SK-N-SH (cell line): ENCODE data around the gene KRT3. TPM values are rescaled to one million over a fixed set of nuclear protein-coding genes. Genes with fewer than 3 reads are reported as not detected.

Source experiments
- CTCF ChIA-PET: fragments of 300-600, 350-600 bp; formaldehyde crosslinking; extraction: SDS; loops from one replicate; lab custom pipeline; 2021; lab: Yijun Ruan, JAX
- POLR2A ChIA-PET: fragments of 350-600 bp; sonication (Branson Sonifier 250); formaldehyde crosslinking; extraction: SDS; loops from one replicate; lab custom pipeline; 2020; ENCODE audit warnings: antibody characterized with exemption, inconsistent platforms; lab: Yijun Ruan, JAX
- DNase-seq: peaks from one replicate; pipeline ENCODE4 v3.0.0; 2012
- H2AFZ ChIP-seq: fragments of 200-600 bp; sonication (generic); 2 replicates; pipeline ENCODE4 v1.8.1; 2016; ENCODE audit warnings: antibody characterized with exemption, mild to moderate bottlenecking, low read depth
- H3F3A ChIP-seq: fragments of 200-600 bp; sonication (generic); replicated peaks from 2 replicates; pipeline ENCODE3; 2016; ENCODE audit warnings: antibody characterized with exemption, mild to moderate bottlenecking; ENCODE audit not compliant: insufficient read depth
- H3K27ac ChIP-seq, 2 experiments: fragments of 200-500 bp in 1 of 2; fragments of 200-600 bp in 1 of 2; sonication (Bioruptor generic) in 1 of 2; sonication (generic), shearing (Covaris generic) in 1 of 2; 2 replicates each; pipeline versions ENCODE4 v1.5.1 to v1.6.1; 2014 to 2016; ENCODE audit warnings: low read depth in 2 of 2, inconsistent platforms in 1 of 2, low read length in 1 of 2, mild to moderate bottlenecking in 1 of 2, mixed read lengths in 1 of 2
- H3K27me3 ChIP-seq: fragments of 200-600 bp; sonication (generic), shearing (Covaris generic); 2 replicates; pipeline ENCODE4 v1.6.1; 2016; ENCODE audit warnings: mixed run types; ENCODE audit not compliant: insufficient read depth
- H3K36me3 ChIP-seq, 2 experiments: fragments of 200-500 bp in 1 of 2; fragments of 200-600 bp in 1 of 2; sonication (Bioruptor generic) in 1 of 2; sonication (generic) in 1 of 2; replicated peaks in 1 of 2; 2 replicates each; pipeline versions ENCODE3 to v1.5.1; 2014 to 2016; ENCODE audit warnings: low read length in 1 of 2, mild to moderate bottlenecking in 1 of 2; ENCODE audit not compliant: insufficient read depth in 2 of 2, control insufficient read depth in 1 of 2
- H3K4me1 ChIP-seq, 2 experiments: fragments of 200-500 bp in 1 of 2; fragments of 200-600 bp in 1 of 2; sonication (Bioruptor generic) in 1 of 2; sonication (generic), shearing (Covaris generic) in 1 of 2; 2 replicates each; pipeline versions ENCODE4 v1.5.1 to v1.6.1; 2014 to 2016; ENCODE audit warnings: low read depth in 1 of 2, low read length in 1 of 2, mixed run types in 1 of 2; ENCODE audit not compliant: insufficient read depth in 2 of 2, control insufficient read depth in 1 of 2
- H3K4me2 ChIP-seq: fragments of 200-600 bp; sonication (generic), shearing (Covaris generic); 2 replicates; pipeline ENCODE4 v1.6.1; 2017; ENCODE audit warnings: mixed run types
- H3K4me3 ChIP-seq, 2 experiments: fragments of 200-500 bp in 1 of 2; fragments of 200-600 bp in 1 of 2; sonication (Bioruptor generic) in 1 of 2; sonication (generic), shearing (Covaris generic) in 1 of 2; 2 replicates each; pipeline versions ENCODE4 v1.5.1 to v1.8.1; 2014 to 2016; ENCODE audit warnings: low read depth in 2 of 2, inconsistent platforms in 1 of 2, low read length in 1 of 2, mild to moderate bottlenecking in 1 of 2, mixed read lengths in 1 of 2, moderate library complexity in 1 of 2
- H3K79me2 ChIP-seq: fragments of 200-600 bp; sonication (generic); 2 replicates; pipeline ENCODE4 v1.8.1; 2017; ENCODE audit warnings: mild to moderate bottlenecking; ENCODE audit not compliant: insufficient read depth
- H3K9ac ChIP-seq: fragments of 200-600 bp; sonication (generic); 2 replicates; pipeline ENCODE4 v1.6.1; 2017; ENCODE audit warnings: mixed run types
- H3K9me2 ChIP-seq: fragments of 200-600 bp; sonication (generic); 2 replicates; pipeline ENCODE4 v1.6.1; 2017; ENCODE audit warnings: mixed run types
- H3K9me3 ChIP-seq: fragments of 200-600 bp; sonication (generic); 2 replicates; pipeline ENCODE4 v1.6.1; 2017; ENCODE audit warnings: mixed run types, mild to moderate bottlenecking, moderate library complexity
- H4K20me1 ChIP-seq: fragments of 200-600 bp; sonication (generic); 2 replicates; pipeline ENCODE4 v1.6.1; 2017; ENCODE audit warnings: mild to moderate bottlenecking, mixed run types; ENCODE audit not compliant: insufficient read depth
- CHD2 ChIP-seq: fragments of 150-350 bp; IDR thresholded peaks from 2 replicates; pipeline ENCODE4 v1.6.1; 2018; ENCODE audit warnings: low read length; ENCODE audit not compliant: partially characterized antibody
- EP300 ChIP-seq, 2 experiments: IDR thresholded peaks; 2 replicates each; pipeline versions ENCODE4 v1.4.0 to v1.6.1; 2012; ENCODE audit warnings: borderline replicate concordance in 1 of 2, low read depth in 1 of 2, low read length in 1 of 2
- EZH2phosphoT487 ChIP-seq: fragments of 200-600 bp; sonication (generic); IDR thresholded peaks from 2 replicates; pipeline ENCODE4 v1.6.1; 2017; ENCODE audit warnings: low read depth, mixed run types, mild to moderate bottlenecking, antibody characterized with exemption, moderate library complexity, borderline replicate concordance
- FOSL2 ChIP-seq: IDR thresholded peaks from 2 replicates; pipeline ENCODE4 v1.4.0; 2012; ENCODE audit warnings: low read depth, mild to moderate bottlenecking, moderate library complexity, borderline replicate concordance
- FOXJ3 ChIP-seq: sonication (generic); formaldehyde crosslinking; IDR thresholded peaks from 2 replicates; pipeline ENCODE4 v1.5.1; 2020; ENCODE audit warnings: mild to moderate bottlenecking, missing genetic modification reagents
- GATA2 ChIP-seq: sonication (generic); formaldehyde crosslinking; IDR thresholded peaks from 2 replicates; pipeline ENCODE4 v1.5.0; 2020; ENCODE audit warnings: mild to moderate bottlenecking, missing genetic modification reagents
- IRF3 ChIP-seq: fragments of 150-350 bp; IDR thresholded peaks from 2 replicates; pipeline ENCODE4 v1.6.1; 2016; ENCODE audit warnings: mild to moderate bottlenecking, low read depth, low read length
- MEF2A ChIP-seq: IDR thresholded peaks from 2 replicates; pipeline ENCODE4 v1.4.0; 2012; ENCODE audit warnings: low read depth, borderline replicate concordance
- NFIC ChIP-seq: IDR thresholded peaks from 2 replicates; pipeline ENCODE4 v1.4.0; 2012; ENCODE audit warnings: borderline replicate concordance
- PBX3 ChIP-seq: IDR thresholded peaks from 2 replicates; pipeline ENCODE4; 2012
- RCOR1 ChIP-seq: fragments of 150-350 bp; IDR thresholded peaks from 2 replicates; pipeline ENCODE4 v1.6.1; 2017; ENCODE audit warnings: antibody characterized with exemption, low read length
- RXRA ChIP-seq: IDR thresholded peaks from 2 replicates; pipeline ENCODE4 v1.4.0; 2012; ENCODE audit warnings: low read depth, mild to moderate bottlenecking, borderline replicate concordance
- SMC3 ChIP-seq: IDR thresholded peaks from 2 replicates; pipeline ENCODE4 v1.6.1; 2012; ENCODE audit warnings: low read depth, low read length, improper control_type of control experiment
- TEAD4 ChIP-seq: IDR thresholded peaks from 2 replicates; pipeline ENCODE4 v1.4.0; 2012; ENCODE audit warnings: mild to moderate bottlenecking, borderline replicate concordance; ENCODE audit not compliant: insufficient read depth
- USF2 ChIP-seq: fragments of 150-350 bp; IDR thresholded peaks from 2 replicates; pipeline ENCODE4 v1.6.1; 2017; ENCODE audit warnings: antibody characterized with exemption, low read length, low read depth, borderline replicate concordance
- YY1 ChIP-seq: IDR thresholded peaks from 2 replicates; pipeline ENCODE4 v1.4.0; 2012; ENCODE audit warnings: low read depth, mild to moderate bottlenecking
- WGBS: methylation state at CpG from one replicate; pipeline ENCODE4 v1.1.6; 2017; ENCODE audit warnings: low lambda C conversion rate; 5-methylcytosine and 5-hydroxymethylcytosine counted together
- polyA plus RNA-seq, 3 experiments: library from polyadenylated mRNA; depleted of rRNA; stranded (reverse); fragments of >200 nt; gene quantifications; 2 replicates each; pipeline ENCODE4 v1.2.3, GENCODE V29; 2012
- TF ChIP-seq, protein P1 (sequence below): IDR thresholded peaks from 2 replicates; pipeline ENCODE4 v1.4.0; 2012; ENCODE audit warnings: low read depth, borderline replicate concordance
- TF ChIP-seq, protein P2 (sequence below): fragments of 200-600 bp; sonication (generic); IDR thresholded peaks from 2 replicates; pipeline ENCODE4 v1.6.1; 2017; ENCODE audit warnings: antibody characterized with exemption, mild to moderate bottlenecking, moderate library complexity

Gene KRT3
- polyA plus RNA-seq, 1 of the 3 experiments (the other 2 are of a cell fraction): not detected

DNA sequence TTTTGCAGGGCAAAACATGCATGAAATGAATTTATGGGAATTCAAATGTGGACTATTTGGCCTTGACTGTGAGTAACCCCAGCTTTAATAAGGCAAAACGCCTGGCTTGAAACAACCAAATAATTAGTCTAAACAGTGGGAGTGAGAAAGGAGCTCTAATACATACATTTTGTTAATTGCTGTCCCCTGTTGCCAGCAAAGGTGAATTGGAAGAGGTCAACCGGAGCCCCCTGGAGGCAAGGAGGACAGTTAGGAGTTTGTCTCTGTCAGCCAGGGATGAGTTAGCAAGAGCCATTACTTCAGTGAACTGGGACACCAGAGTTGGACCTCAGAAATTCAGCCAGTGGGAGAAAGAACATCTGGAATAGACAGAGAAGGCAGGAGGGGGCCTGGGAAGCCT lies 36.2 kb downstream of the KRT3 start:
- Histone ChIP-seq H3F3A (no peaks in the 10 kb centered on the region), H3K79me2 (no peaks in the 10 kb centered on the region), H3K4me1 (no peaks in the 10 kb centered on the region; a peak in 1 of 4 replicates), H3K4me3 (no peak overlapping the region), H3K27me3 (no peaks in the 10 kb centered on the region), H3K36me3 (no peaks in the 10 kb centered on the region), H3K9me3 (no peaks in the 10 kb centered on the region), H3K4me2 (no peak overlapping the region), H3K9me2 (no peaks in the 10 kb centered on the region), H3K27ac (no peak overlapping the region), H2AFZ (no peak overlapping the region), H4K20me1 (no peaks in the 10 kb centered on the region), H3K9ac (no peak overlapping the region)
- 9% methylated on average over 2 of the region's 2 CpGs for WGBS
- POLR2A ChIA-PET: no interaction called here
- TF ChIP-seq YY1: no peak
- no peak for TF ChIP-seq SMC3
- no peak for TF ChIP-seq IRF3
- TF ChIP-seq NFIC: no peak
- TF ChIP-seq EP300 (IDR thresholded peaks at IDR 0.05; ENCODE audit: borderline replicate concordance in 1 of 2, low read depth in 1 of 2, low read length in 1 of 2): no peak
- DNase-seq: no peak
- CTCF ChIA-PET: interaction anchor here (1.2 kb wide), 1 partner anchor 120 kb away, joined by 3 read pairs; no protein-coding TSS in a partner anchor

GRCh38 chr12:52759218-52759617 lies 36.7 kb downstream of the KRT3 start:
- Histone ChIP-seq H2AFZ (no peak overlapping the region), H4K20me1 (no peaks in the 10 kb centered on the region), H3K27ac (no peak overlapping the region), H3K4me2 (no peak overlapping the region), H3K4me3 (no peak overlapping the region), H3K9ac (no peak overlapping the region), H3K36me3 (no peaks in the 10 kb centered on the region), H3K27me3 (no peaks in the 10 kb centered on the region), H3K4me1 (no peaks in the 10 kb centered on the region; a peak in 1 of 4 replicates), H3F3A (no peaks in the 10 kb centered on the region), H3K9me2 (no peaks in the 10 kb centered on the region), H3K9me3 (no peaks in the 10 kb centered on the region), H3K79me2 (no peaks in the 10 kb centered on the region)
- ChIA-PET CTCF (no interaction called here), POLR2A (no interaction called here)
- 5% methylated on average over 2 of the region's 2 CpGs for WGBS
- TF ChIP-seq FOXJ3: no peak
- TF ChIP-seq EZH2phosphoT487: no peak
- no peak for TF ChIP-seq CHD2
- TF ChIP-seq, protein P1, sequence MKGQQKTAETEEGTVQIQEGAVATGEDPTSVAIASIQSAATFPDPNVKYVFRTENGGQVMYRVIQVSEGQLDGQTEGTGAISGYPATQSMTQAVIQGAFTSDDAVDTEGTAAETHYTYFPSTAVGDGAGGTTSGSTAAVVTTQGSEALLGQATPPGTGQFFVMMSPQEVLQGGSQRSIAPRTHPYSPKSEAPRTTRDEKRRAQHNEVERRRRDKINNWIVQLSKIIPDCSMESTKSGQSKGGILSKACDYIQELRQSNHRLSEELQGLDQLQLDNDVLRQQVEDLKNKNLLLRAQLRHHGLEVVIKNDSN: no peak
- TF ChIP-seq TEAD4: no peak
- no peak for TF ChIP-seq YY1
- TF ChIP-seq FOSL2: no peak
- TF ChIP-seq PBX3: no peak
- no peak for TF ChIP-seq IRF3
- no peak for TF ChIP-seq USF2
- TF ChIP-seq RXRA: no peak
- no peak for TF ChIP-seq NFIC
- TF ChIP-seq MEF2A: no peak
- no peak for TF ChIP-seq SMC3
- TF ChIP-seq, protein P2, sequence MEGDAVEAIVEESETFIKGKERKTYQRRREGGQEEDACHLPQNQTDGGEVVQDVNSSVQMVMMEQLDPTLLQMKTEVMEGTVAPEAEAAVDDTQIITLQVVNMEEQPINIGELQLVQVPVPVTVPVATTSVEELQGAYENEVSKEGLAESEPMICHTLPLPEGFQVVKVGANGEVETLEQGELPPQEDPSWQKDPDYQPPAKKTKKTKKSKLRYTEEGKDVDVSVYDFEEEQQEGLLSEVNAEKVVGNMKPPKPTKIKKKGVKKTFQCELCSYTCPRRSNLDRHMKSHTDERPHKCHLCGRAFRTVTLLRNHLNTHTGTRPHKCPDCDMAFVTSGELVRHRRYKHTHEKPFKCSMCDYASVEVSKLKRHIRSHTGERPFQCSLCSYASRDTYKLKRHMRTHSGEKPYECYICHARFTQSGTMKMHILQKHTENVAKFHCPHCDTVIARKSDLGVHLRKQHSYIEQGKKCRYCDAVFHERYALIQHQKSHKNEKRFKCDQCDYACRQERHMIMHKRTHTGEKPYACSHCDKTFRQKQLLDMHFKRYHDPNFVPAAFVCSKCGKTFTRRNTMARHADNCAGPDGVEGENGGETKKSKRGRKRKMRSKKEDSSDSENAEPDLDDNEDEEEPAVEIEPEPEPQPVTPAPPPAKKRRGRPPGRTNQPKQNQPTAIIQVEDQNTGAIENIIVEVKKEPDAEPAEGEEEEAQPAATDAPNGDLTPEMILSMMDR: no peak
- TF ChIP-seq GATA2 (CRISPR knock-in tag): no peak
- TF ChIP-seq RCOR1: no peak
- DNase-seq: no peak
